Esophagus squamous epithelium (tissue), 5 donors: ENCODE results near the gene CNKSR3. TPM values are rescaled to one million over a fixed set of nuclear protein-coding genes. Genes with fewer than 3 reads are reported as not detected.

Source experiments
- DNase-seq: peaks from one replicate; lab custom pipeline; 2025; lab: John Stamatoyannopoulos, UW
- H3K27ac ChIP-seq, 4 donors: fragments of 200-600 bp; sonication (generic); one replicate each; pipeline ENCODE4 v1.5.1; 2016 to 2019; ENCODE audit warnings: mild to moderate bottlenecking in 1 of 4
- H3K27me3 ChIP-seq, 4 donors: fragments of 200-600 bp; sonication (generic); 1 replicate in 3 of 4; 2 replicates in 1 of 4; pipeline versions ENCODE4 v1.5.1 to v1.6.0; 2017 to 2021; ENCODE audit warnings: antibody characterized with exemption in 1 of 4
- H3K36me3 ChIP-seq, 3 donors: fragments of 200-600 bp; sonication (generic); one replicate each; pipeline ENCODE4 v1.5.1; 2016 to 2019
- H3K4me1 ChIP-seq, 3 donors: fragments of 200-600 bp; sonication (generic); one replicate each; pipeline ENCODE4 v1.5.1; 2017 to 2019
- H3K4me3 ChIP-seq, 4 donors: fragments of 200-600 bp; sonication (generic); 1 replicate in 3 of 4; 2 replicates in 1 of 4; pipeline ENCODE4 v1.5.1; 2016 to 2019; ENCODE audit warnings: mild to moderate bottlenecking in 2 of 4, moderate library complexity in 1 of 4
- H3K9me3 ChIP-seq, 3 donors: fragments of 200-600 bp; sonication (generic); one replicate each; pipeline ENCODE4 v1.5.1; 2016 to 2019
- CTCF ChIP-seq, 6 experiments: fragments of 450-650 bp in 4 of 6; fragments of 200-600 bp in 2 of 6; sonication (generic) in 2 of 6; IDR thresholded peaks; one replicate each; pipeline ENCODE4 v1.5.1; 2016 to 2019; ENCODE audit warnings: antibody characterized with exemption in 6 of 6, mild to moderate bottlenecking in 4 of 6, moderate library complexity in 4 of 6
- POLR2A ChIP-seq, 4 donors: fragments of 450-650 bp; IDR thresholded peaks; one replicate each; pipeline ENCODE4 v1.6.1; 2017; ENCODE audit warnings: antibody characterized with exemption in 4 of 4, mild to moderate bottlenecking in 4 of 4, moderate library complexity in 3 of 4
- WGBS, 2 donors: methylation state at CpG; one replicate each; pipeline ENCODE4 v1.1.5; 2018; 5-methylcytosine and 5-hydroxymethylcytosine counted together
- intact Hi-C: fragments of 100-400 bp; cut with DNase I; formaldehyde crosslinking; loops from one replicate; pipeline ENCODE4 v1.15.0; 2022
- total RNA-seq, 4 donors: library from RNA; depleted of rRNA; stranded (reverse); fragments of >200 nt; gene quantifications; one replicate each; pipeline ENCODE4 v1.1.0, GENCODE V29; 2016
- donor health status: DM: yes; HTN: yes; CAD: no.

Gene CNKSR3
- total RNA-seq, 4 donors from 2014 or later, result 10.2 to 18.8 (median 13.8) TPM

- 72 to 73% methylated on average over 3 of the region's 3 CpGs for WGBS, 2 donors
- intact Hi-C loops, result no loop called here
- no peak for DNase-seq
- Histone ChIP-seq H3K27me3 (no peaks in the 10 kb centered on the region), H3K27ac (no peak overlapping the region), H3K36me3 (no peaks in the 10 kb centered on the region), H3K9me3 (no peaks in the 10 kb centered on the region), H3K4me3 (no peak overlapping the region), H3K4me1 (no peaks in the 10 kb centered on the region)
- TF ChIP-seq POLR2A (IDR thresholded peaks at IDR 0.05), result no peak
- no peak for TF ChIP-seq CTCF (IDR thresholded peaks at IDR 0.05)
Observed at GRCh38 chr6:154528310-154528915, 17.9 kb upstream of the CNKSR3 start.

GRCh38 chr6:154526996-154527395, 16.5 kb upstream of the CNKSR3 start:
- no peaks in the 10 kb centered on the region for H3K27me3 ChIP-seq
- intact Hi-C loops, result no loop called here
- H3K4me3 ChIP-seq, result no peak overlapping the region
- TF ChIP-seq POLR2A (IDR thresholded peaks at IDR 0.05) (no peak), CTCF (IDR thresholded peaks at IDR 0.05) (no peak)
- H3K36me3 ChIP-seq, result no peaks in the 10 kb centered on the region
- no peaks in the 10 kb centered on the region for H3K4me1 ChIP-seq
- H3K27ac ChIP-seq, result no peak overlapping the region
- DNase-seq, result no peak
- H3K9me3 ChIP-seq, result no peaks in the 10 kb centered on the region
- whole genome bisulfite sequencing, 2 donors, result 63 to 67% methylated on average over 1 of the region's 1 CpG

- no peaks in the 10 kb centered on the region for H3K36me3 ChIP-seq
- no peak overlapping the region for H3K4me3 ChIP-seq
- WGBS, 2 donors, result 70 to 82% methylated on average over 4 of the region's 4 CpGs
- intact Hi-C loops, result no loop called here
- no peaks in the 10 kb centered on the region for H3K9me3 ChIP-seq
- no peak for TF ChIP-seq CTCF (IDR thresholded peaks at IDR 0.05)
- no peak for TF ChIP-seq POLR2A (IDR thresholded peaks at IDR 0.05)
- no peak for DNase-seq
- H3K27ac ChIP-seq, result no peak overlapping the region
- H3K4me1 ChIP-seq, result no peaks in the 10 kb centered on the region
- H3K27me3 ChIP-seq, result no peaks in the 10 kb centered on the region
Observed at GRCh38 chr6:154522576-154522975, 12.1 kb upstream of the CNKSR3 start.

DNA sequence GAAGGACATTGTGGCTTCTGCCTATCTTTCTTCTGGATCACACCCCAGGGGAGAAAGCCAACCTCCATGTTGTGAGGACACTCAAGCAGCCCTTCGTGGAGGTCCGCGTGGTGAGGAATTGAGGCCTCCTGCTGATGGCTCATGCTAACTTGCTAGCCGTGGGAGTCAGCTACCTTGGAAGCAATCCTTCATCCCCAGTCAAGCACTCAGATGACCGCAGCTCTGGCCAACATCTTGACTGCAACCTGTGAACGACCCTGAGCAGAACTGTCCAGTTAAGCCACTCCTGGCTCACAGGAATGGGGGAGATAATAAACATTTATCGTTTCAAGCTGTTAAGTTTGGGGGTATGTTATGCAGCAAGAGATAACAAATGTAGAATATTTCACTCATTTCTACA, 10.9 kb upstream of the CNKSR3 start:
- 89% methylated on average over 5 to 6 of the region's 7 CpGs for WGBS, 2 donors
- Histone ChIP-seq H3K9me3 (no peaks in the 10 kb centered on the region), H3K27me3 (no peaks in the 10 kb centered on the region), H3K4me3 (no peak overlapping the region), H3K36me3 (no peaks in the 10 kb centered on the region), H3K27ac (no peak overlapping the region), H3K4me1 (peaks cover 0 to 4% (median 3%) of the 10 kb centered on the region in 3 donors)
- DNase-seq, result no peak
- intact Hi-C loops, result no loop called here
- TF ChIP-seq POLR2A (IDR thresholded peaks at IDR 0.05) (no peak), CTCF (IDR thresholded peaks at IDR 0.05) (no peak)

GRCh38 chr6:154520280-154520679, 9.8 kb upstream of the CNKSR3 start:
- peaks cover 0 to 8% (median 7%) of the 10 kb centered on the region in 3 donors for H3K4me1 ChIP-seq
- no peak overlapping the region for H3K4me3 ChIP-seq
- no peaks in the 10 kb centered on the region for H3K9me3 ChIP-seq
- H3K36me3 ChIP-seq, result no peaks in the 10 kb centered on the region
- H3K27ac ChIP-seq, result no peak overlapping the region
- no peak for DNase-seq
- intact Hi-C loops, result no loop called here
- H3K27me3 ChIP-seq, result no peaks in the 10 kb centered on the region
- 62 to 63% methylated on average over 5 of the region's 5 CpGs for WGBS, 2 donors
- TF ChIP-seq POLR2A (IDR thresholded peaks at IDR 0.05) (no peak), CTCF (IDR thresholded peaks at IDR 0.05) (no peak)
